Dedifferentiated amniotic fluid mesenchymal stem cell (primary cell): ENCODE measurements around the gene CIB1.
"Not testable (repeated sequence)": the region's sequence is repeated elsewhere in the genome, so short reads cannot be mapped to it uniquely, and the experiment has no call there.

ENCODE experiments used
- DNase-seq: peaks from one replicate; pipeline ENCODE4 v3.0.0-alpha.2; 2016; ENCODE audit errors: extremely low spot score

CIB1 gene

DNA sequence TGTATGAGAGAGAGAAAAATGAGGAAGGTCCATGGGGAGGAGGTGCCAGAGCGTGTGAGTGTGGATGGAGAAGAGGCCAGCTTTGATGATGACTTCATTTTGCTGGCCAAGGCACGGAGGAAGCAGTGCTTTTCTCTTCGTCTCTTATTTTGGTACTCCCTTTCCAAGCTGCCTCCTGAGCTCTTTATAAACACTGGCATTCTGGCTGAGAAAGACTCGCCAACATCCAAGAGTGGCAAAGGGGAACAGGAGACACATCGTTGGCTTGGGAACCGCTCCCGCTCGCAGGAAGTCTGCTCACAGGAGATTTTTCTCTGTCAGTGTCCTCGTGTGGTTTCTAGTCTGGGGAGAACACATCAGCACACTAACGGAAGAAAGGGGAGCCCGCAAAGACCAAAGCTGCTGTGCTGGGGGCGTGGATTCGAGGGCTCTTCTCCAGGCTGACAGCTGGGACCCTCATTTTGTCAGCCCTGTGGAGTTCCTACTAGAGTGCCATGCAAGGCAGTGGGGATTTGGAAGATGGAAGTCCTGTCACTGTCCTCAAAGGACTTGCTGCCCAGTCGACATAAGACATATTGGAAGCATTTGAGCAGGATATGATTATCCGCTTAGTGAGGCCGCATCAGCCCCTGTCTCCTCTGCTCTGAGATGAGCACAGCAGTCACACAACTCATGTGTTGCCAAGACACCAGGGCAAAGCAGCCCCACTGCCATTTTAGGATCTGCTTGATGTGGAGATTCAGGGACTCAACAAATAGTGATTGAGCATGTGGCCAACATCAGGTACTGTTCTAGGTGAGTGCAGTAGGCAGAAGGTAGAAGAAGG, 40.6 kb downstream of the CIB1 start:
- DNase-seq = no peak

DNA sequence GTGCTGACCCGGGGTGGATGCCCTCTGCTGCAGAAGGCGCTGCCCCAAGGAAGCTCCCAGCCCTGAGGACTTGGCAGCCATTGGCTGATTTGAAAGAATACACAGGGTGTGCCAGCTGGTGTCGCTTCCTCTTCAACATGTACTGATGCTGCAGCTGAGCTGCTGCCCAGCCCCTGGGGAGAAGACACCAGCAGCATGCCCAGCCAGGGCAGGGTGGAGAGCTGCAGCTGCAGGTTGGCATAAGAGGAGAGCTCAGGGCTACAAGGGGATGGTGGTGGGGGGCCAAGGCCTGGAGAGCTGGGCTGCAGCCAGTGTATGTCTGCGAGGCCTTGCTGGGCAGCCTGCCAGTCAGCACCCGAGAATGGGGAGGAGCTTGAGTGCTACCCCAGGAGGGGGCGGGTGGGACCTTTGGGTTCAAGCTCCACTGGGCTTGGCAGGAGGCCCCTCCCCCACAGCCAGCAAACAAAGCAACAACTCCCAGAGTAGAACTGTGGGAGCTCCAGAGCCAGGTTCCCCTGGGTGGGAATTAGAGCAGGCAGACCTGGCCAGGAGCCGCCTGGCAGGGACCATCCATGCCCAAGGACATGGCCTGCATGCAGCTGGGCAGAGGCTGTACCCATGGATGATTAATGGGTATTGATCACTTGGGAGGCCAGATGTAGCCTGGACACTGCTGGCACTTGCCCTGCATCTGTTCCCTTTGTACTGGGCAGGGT, 41.8 kb downstream of the CIB1 start:
- no peak for DNase-seq

DNA sequence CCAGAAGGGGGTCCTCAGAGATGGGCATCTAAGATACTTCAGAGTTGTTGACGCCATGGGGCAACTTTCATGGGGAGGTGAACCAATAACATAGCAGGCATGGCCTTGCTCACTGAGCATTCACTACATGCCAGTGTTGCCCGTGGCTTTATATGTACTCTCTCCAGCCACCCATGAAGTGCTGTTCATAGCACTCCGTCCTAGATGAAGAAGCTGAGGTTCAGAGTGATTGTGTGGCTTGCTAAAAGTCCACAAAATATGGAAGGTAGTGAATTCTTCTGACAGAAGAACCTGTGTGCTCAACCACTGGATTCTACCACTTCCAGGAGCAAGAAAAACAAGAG, 42.4 kb downstream of the CIB1 start:
- no peak for DNase-seq

DNA sequence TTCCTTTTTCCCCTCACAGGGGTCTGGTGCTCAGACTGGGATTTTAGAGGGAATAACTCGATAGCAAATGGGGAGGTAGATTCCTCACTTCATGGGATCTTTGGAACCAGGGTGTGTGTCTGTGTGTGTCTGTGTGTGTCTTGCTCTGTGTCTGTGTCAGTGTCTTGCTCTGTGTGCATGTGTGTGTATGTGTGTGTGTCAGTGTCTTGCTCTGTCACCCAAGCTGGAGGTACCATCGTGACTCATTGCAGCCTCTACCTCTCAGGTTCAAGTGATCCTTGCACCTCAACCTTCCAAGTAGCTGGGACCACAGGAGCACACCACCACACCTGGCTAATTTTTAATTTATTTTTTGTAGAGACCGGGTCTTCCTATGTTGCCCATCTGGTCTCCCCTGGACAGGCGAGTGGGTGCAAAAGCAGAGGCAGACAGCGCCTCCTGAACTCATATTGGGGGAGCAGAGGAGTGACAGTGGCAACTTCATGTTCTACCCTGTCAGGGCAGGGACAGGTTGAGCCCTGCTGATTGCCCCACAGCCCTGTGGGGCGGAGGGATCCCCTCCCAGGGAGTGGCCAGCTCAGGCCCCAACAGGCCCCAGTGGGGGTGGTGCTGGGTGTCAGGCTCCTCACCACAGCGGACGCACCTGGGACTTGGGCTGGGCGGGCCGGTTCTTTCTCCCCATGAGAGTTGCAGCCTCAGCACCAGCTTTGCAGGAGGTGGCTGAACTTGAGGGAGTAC, 43.0 kb downstream of the CIB1 start:
- DNase-seq = no peak

DNA sequence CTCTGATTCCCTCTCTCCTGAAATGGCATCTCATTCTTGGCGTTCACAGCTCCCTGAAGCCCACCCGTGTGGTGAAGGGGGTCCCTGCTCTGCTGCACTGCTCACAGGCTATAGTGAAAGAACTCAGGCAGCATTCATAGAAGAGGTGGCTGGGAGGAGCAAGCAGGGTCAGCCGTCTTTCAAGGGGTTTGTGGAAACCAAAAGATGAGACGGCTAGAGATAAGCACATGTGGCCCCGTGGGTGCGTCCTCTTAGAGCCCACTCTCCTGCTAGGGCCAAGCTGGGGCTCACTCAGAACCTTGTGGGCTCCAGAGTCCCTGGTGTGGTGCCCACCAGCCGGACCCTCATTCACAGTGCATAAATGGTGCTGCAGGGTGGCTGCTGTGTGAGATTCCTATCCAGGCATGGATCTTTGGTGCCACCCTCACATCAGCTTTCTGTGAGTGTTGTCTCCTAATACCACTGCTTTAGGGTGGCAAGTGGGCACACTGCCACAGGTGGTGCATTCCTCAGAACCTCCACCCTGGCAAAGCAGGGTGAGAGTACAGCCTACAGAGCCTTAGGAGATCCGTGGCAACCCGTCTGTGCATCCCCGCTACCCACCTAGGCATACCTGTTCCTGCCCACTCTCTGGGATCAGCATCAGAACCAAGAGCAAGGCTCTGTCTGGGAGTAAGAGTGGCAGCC, 43.8 kb downstream of the CIB1 start:
- no peak for DNase-seq

DNA sequence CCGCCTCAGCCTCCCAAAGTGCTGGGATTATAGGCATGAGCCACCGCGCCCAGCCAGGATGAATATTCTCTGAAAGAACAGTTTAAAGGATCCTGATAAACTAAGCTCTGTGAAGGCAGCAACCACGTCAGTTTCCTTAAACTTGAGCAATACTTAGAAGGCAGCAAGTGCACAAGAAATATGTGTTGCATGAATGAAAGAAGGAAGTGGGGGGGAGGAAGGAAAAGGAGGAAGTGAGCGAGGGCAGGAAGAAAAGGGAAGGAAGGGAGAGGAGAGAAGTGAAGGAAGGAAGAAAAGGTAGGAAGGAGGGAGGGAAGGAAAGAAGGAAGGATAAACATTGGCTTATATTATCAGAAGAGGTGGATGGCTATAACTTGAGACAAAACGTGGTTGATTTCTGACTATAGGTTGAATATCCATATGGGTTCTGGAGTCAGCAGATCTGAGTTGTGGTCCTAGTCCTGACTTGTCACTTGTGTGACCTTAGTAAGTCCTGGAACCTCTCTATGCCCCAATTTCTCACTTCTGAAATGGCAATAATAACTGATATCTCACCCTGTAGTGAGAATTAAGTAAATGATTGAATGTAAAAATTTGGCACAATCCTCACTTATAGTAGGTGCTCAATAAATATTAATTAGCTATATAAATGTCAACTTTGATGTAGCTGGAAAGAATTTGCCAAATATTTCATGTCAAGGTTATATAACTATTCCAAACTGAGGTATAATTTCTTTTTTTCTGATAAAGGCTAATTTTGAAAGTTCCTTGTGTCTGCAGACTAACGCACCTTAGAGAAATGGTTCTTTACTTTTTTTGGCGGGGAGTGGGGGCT, 44.6 kb downstream of the CIB1 start:
- DNase-seq = no peak

DNA sequence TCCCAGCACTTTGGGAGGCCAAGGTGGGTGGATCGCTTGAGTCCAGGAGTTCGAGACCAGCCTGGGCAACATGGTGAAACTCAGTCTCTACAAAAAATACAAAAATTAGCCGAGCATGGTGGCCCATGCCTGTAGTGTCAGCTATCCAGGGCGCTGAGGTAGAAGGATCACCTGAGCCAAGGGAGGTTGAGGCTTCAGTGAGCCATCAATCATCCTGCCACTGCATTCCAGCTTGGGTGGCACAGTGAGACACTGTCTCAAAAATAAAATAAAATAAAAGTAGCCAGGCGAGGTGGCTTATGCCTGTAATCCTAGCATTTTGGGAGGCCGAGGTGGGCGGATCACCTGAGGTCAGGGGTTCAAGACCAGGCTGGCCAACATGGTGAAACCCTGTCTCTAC, 45.7 kb downstream of the CIB1 start:
- DNase-seq = not testable (repeated sequence)

DNA sequence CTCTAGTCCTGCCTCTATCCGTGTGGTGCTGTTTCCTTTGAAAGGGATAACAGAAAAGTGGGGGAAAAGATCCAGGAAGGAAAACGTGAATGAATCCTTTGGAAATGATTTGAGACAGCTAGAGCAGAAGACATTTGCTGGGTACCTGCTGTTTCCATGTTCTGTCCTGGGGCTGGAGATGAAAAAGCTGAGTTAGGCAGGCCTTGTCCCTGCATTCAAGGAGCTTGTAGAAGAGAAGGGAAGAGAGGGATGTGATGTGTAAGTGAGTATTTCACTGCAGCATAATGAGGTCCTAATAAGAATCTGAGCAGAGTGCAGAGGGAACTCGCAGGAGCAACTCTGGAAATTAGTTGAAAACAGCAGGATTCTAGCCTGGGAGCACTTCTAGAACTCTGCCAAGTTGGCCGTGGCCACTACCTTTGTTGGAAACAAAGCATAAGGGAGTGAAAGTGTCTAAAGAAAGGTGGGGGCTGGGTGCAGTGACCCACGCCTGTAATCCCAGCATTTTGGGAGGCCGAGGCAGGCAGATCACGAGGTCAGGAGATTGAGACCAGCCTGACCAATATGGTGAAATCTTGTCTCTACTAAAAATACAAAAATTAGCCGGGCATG, 46.4 kb downstream of the CIB1 start:
- DNase-seq = no peak

DNA sequence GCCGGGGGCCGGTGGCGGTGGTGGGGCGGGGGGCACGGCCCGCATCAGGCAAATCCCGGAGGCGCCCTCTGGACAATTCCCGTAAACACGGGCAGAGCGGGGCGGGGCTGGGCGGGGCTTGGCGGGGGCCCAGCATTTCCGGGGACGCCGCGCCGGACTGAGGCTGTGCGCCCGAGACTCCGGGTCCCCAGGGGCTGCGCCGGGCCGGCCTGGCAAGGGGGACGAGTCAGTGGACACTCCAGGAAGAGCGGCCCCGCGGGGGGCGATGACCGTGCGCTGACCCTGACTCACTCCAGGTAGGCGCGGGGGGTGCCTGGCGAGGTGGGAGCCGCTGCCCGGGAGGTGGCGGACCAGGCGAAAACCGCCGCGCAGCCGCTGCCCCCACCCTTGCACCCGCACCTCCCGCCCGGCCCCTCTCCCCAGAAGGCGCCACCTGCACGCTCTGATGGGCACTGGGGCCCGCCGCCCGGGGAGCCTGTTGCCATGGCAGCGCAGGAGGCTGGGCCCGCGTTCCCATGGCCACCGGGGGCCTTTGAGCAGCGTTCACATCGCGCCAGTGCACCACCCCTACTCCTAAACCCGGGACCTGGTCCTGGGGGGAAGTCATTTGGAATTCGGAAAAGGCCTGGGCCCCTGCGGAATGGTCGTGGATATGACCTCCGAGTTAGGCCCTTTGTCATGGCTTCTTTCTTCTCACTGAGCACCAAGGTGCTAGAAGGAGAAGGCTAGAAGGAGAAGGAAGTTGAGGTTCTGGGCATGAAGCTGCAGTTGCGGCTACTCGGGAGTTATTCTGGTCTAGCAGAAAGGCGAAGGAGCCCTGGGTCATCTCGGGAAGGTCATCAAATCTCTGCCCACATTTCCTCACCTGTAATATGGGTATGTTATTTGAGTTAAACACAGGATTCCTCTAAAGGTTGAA, 48.7 kb downstream of the CIB1 start:
- DNase-seq = no peak

DNA sequence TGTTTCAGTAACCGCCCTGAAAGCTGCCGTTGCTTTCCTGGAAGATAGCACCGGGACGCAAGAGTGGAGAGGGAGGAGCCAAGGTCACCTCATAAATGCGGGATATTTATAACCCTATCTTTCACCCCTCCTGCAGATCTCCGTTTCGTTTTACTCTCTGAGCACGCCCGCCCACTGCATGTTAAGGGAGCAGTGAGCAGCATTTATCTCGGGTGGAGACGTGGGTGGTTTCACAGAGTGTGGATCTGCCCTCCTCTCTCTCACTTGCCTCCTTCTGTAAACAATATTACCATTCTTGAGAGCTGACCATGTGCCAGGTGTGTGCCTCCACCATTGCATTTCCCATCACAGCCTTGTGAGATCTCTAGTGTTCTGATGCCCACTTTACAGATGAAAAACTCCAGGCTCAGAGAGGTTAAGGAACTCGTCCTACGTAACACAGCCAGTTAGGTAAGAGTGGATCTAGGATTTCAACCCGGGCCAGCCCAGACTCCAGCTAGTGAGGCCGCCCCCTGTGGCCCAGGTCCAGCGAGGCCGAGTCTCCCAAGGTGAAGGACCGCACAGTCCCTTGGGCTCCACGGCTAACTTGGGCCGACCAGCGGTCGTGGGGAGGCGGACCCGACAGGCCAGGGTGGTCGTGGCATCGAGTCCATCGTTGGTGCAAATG, 49.5 kb downstream of the CIB1 start:
- no peak for DNase-seq

DNA sequence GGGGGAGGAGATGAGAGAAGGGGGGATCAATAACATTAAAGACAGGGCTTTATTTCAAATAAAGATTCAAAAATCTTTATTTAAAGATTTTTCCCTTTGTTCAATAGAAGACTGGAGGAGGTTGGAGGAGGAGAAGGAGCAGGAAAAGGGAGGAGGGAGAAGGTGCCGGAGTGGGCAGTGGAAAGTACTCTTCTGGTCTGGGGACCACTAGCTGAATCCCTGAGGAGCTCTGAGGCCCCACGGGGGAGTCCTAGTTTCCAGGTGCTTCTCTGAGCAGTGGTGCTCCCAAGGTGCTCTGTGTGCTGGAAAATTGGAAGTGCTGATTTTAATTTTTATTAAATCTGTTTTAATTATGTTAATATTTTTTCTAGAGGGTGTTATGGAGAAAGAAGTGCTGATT, 52.0 kb downstream of the CIB1 start:
- DNase-seq = no peak
